Measurements from ENCODE around the gene TIGD2. TPM values are rescaled to one million over a fixed set of nuclear protein-coding genes. Genes with fewer than 3 reads are reported as not detected.
"Not testable (repeated sequence)": the region's sequence is repeated elsewhere in the genome, so short reads cannot be mapped to it uniquely, and the experiment has no call there.

Gene TIGD2
- total RNA-seq, 1 donor from 2014 or later: 3.0 TPM

GRCh38 chr4:89125901-89126782, 14.8 kb downstream of the TIGD2 start:
- H3K4me1 Mint-ChIP-seq (ENCODE audit: low read depth): peaks cover 8% of the 10 kb centered on the region
- no peak overlapping the region for H3K27ac Mint-ChIP-seq
- H3K9me3 Mint-ChIP-seq: no peaks in the 10 kb centered on the region
- intact Hi-C loops (cut with micrococcal nuclease): no loop called here
- H3K4me3 Mint-ChIP-seq (ENCODE audit: low read depth): no peak overlapping the region
- H3K36me3 Mint-ChIP-seq (ENCODE audit: low read depth): no peaks in the 10 kb centered on the region
- H3K27me3 Mint-ChIP-seq (ENCODE audit: low read depth): peaks cover 8% of the 10 kb centered on the region
- no peak for DNase-seq (ENCODE audit: low spot score)

DNA sequence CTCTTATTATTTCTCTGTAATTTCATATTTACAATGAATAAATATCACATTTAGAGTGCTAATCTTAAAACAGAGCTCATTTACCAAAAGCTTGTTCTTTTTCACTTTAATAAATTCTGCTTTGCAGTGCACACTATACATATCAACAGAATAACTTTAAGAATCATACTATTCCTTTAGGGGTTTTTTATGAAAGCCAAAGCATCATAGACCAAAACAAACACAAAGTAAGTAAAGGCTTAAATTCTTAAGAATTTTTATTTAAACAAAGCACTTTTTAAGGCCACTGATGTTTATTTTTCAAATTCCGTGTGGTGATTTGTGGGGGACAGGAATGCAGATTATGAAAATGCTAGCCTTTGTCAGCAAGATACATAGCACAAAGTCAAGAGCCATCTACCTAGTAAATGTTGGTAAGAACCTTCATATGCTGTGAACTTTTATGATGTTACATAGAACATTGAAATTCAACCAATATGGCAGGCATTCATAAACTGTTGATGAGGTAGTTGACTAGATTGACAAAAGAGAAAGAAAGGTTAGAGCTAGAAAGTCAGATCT, 17.8 kb downstream of the TIGD2 start:
- intact Hi-C loops (cut with micrococcal nuclease): no loop called here
- Mint-ChIP-seq H3K36me3 (ENCODE audit: low read depth) (no peaks in the 10 kb centered on the region), H3K9me3 (no peaks in the 10 kb centered on the region), H3K27me3 (ENCODE audit: low read depth) (peaks cover 11% of the 10 kb centered on the region), H3K4me3 (ENCODE audit: low read depth) (no peak overlapping the region), H3K4me1 (ENCODE audit: low read depth) (peaks cover 8% of the 10 kb centered on the region), H3K27ac (no peak overlapping the region)
- DNase-seq (ENCODE audit: low spot score): no peak

DNA sequence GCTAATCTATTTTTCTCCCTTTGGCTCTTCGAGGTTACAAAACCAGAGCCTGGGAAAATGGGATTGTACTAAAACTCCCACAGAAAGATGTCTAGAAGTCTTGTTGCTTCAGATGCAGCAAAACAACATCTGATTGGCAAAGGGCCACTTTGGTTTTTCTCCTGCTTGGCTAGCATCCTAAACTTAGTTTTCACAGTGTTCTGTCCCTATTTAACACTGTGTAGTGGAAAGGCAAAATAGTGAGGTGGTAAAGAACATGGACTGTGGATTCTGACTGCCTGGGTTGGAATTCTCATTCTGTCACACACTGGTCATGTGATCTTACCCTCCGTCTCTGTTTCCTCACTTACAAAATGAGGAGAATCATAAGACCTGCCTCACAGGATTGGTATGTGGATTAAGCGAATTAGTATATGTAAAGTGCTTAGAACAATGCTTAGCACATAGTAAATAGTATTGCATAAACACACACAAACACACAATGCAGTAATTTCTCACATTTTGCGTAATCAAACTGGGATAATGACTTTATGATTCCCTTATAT, 23.5 kb downstream of the TIGD2 start:
- intact Hi-C loops (cut with micrococcal nuclease): loop anchor here (2.0 kb wide), 1 partner anchor 22 kb away; no protein-coding TSS in a partner anchor
- H3K4me1 Mint-ChIP-seq (ENCODE audit: low read depth): peaks cover 3% of the 10 kb centered on the region
- H3K36me3 Mint-ChIP-seq (ENCODE audit: low read depth): no peaks in the 10 kb centered on the region
- no peak overlapping the region for H3K27ac Mint-ChIP-seq
- DNase-seq (ENCODE audit: low spot score): no peak
- peaks cover 8% of the 10 kb centered on the region for H3K27me3 Mint-ChIP-seq (ENCODE audit: low read depth)
- no peaks in the 10 kb centered on the region for H3K9me3 Mint-ChIP-seq
- H3K4me3 Mint-ChIP-seq (ENCODE audit: low read depth): no peak overlapping the region

DNA sequence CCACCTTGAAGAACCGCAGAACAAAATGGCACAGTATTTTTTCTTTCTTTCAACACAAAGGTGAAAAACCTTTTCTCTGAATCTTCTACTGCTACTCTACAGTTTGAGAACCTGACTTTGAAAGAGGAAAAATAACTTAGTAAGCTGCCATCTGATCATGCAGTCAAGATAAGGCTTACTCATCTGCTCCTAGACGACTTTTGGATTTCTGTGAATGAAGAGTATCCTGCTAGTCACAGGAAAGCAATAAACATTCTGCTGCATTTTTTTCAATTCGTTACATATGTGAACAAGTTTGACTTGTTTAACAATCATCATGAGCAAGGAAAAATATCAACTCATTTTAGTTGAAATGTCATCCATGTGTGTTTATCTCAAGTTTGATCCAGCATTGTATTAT, 25.2 kb downstream of the TIGD2 start:
- H3K36me3 Mint-ChIP-seq (ENCODE audit: low read depth): no peaks in the 10 kb centered on the region
- no peak overlapping the region for H3K4me3 Mint-ChIP-seq (ENCODE audit: low read depth)
- H3K27ac Mint-ChIP-seq: no peak overlapping the region
- no peak for DNase-seq (ENCODE audit: low spot score)
- no peaks in the 10 kb centered on the region for H3K9me3 Mint-ChIP-seq
- H3K4me1 Mint-ChIP-seq (ENCODE audit: low read depth): peaks cover 3% of the 10 kb centered on the region
- intact Hi-C loops (cut with micrococcal nuclease): no loop called here
- H3K27me3 Mint-ChIP-seq (ENCODE audit: low read depth): peaks cover 4% of the 10 kb centered on the region

DNA sequence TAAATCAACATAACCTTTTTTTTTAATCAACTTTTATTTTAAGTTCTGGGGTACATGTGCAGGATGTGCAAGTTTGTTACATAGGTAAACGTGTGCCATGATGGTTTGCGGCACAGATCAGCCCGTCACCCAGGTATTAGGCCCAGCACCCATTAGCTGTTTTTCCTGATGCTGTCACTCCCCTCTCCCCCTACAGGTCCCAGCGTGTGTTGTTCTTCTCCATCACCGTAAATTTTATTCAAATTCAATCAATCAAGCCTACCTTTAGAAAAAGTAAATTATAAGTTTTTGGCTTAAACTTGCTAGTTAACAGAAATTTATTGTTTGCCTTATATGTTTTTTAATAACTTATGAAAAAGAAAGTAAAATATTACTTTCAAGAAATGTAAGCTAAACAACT, 25.9 kb downstream of the TIGD2 start:
- Mint-ChIP-seq H3K4me1 (ENCODE audit: low read depth) (peaks cover 3% of the 10 kb centered on the region), H3K9me3 (no peaks in the 10 kb centered on the region), H3K27me3 (ENCODE audit: low read depth) (peaks cover 6% of the 10 kb centered on the region), H3K4me3 (ENCODE audit: low read depth) (no peak overlapping the region), H3K27ac (no peak overlapping the region), H3K36me3 (ENCODE audit: low read depth) (no peaks in the 10 kb centered on the region)
- DNase-seq (ENCODE audit: low spot score): no peak
- intact Hi-C loops (cut with micrococcal nuclease): no loop called here

GRCh38 chr4:89137695-89138094, 26.4 kb downstream of the TIGD2 start:
- Mint-ChIP-seq H3K36me3 (ENCODE audit: low read depth) (no peaks in the 10 kb centered on the region), H3K27ac (no peak overlapping the region), H3K9me3 (no peaks in the 10 kb centered on the region), H3K4me3 (ENCODE audit: low read depth) (no peak overlapping the region), H3K27me3 (ENCODE audit: low read depth) (peaks cover 6% of the 10 kb centered on the region), H3K4me1 (ENCODE audit: low read depth) (peaks cover 3% of the 10 kb centered on the region)
- no peak for DNase-seq (ENCODE audit: low spot score)
- intact Hi-C loops (cut with micrococcal nuclease): no loop called here

- H3K9me3 Mint-ChIP-seq: peaks cover 8% of the 10 kb centered on the region
- no peak for DNase-seq (ENCODE audit: low spot score)
- H3K36me3 Mint-ChIP-seq (ENCODE audit: low read depth): no peaks in the 10 kb centered on the region
- H3K4me3 Mint-ChIP-seq (ENCODE audit: low read depth): no peak overlapping the region
- intact Hi-C loops (cut with micrococcal nuclease): no loop called here
- H3K4me1 Mint-ChIP-seq (ENCODE audit: low read depth): peaks cover 3% of the 10 kb centered on the region
- no peak overlapping the region for H3K27ac Mint-ChIP-seq
- H3K27me3 Mint-ChIP-seq (ENCODE audit: low read depth): peaks cover 9% of the 10 kb centered on the region
Measured at GRCh38 chr4:89140168-89140759, 28.9 kb downstream of the TIGD2 start.

GRCh38 chr4:89142691-89143669, 31.6 kb downstream of the TIGD2 start:
- Mint-ChIP-seq H3K36me3 (ENCODE audit: low read depth) (no peaks in the 10 kb centered on the region), H3K4me3 (ENCODE audit: low read depth) (no peak overlapping the region), H3K4me1 (ENCODE audit: low read depth) (no peaks in the 10 kb centered on the region), H3K27ac (no peak overlapping the region), H3K9me3 (peaks cover 9% of the 10 kb centered on the region), H3K27me3 (ENCODE audit: low read depth) (peaks cover 8% of the 10 kb centered on the region)
- no peak for DNase-seq (ENCODE audit: low spot score)
- intact Hi-C loops (cut with micrococcal nuclease): no loop called here

DNA sequence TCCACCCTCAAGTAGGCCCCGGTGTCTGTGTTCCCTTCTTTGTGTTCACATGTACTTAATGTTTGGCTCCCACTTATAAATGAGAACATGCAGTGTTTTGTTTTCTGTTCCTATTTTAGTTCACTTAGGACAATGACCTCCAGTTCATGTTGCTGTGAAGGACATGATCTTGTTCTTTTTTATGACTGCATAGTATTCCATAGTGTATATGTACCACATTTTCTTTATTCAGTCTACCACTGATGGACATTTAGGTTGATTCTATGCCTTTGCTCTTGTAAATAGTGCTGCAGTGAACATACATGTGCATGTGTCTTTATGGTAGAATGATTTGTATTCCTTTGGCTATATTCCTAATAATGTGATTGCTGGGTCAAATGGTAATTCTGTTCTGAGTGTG, 33.3 kb downstream of the TIGD2 start:
- H3K4me1 Mint-ChIP-seq (ENCODE audit: low read depth); H3K9me3 Mint-ChIP-seq; H3K27ac Mint-ChIP-seq; H3K27me3 Mint-ChIP-seq (ENCODE audit: low read depth); H3K36me3 Mint-ChIP-seq (ENCODE audit: low read depth); H3K4me3 Mint-ChIP-seq (ENCODE audit: low read depth); intact Hi-C loops (cut with micrococcal nuclease); DNase-seq (ENCODE audit: low spot score): not testable (repeated sequence)

DNA sequence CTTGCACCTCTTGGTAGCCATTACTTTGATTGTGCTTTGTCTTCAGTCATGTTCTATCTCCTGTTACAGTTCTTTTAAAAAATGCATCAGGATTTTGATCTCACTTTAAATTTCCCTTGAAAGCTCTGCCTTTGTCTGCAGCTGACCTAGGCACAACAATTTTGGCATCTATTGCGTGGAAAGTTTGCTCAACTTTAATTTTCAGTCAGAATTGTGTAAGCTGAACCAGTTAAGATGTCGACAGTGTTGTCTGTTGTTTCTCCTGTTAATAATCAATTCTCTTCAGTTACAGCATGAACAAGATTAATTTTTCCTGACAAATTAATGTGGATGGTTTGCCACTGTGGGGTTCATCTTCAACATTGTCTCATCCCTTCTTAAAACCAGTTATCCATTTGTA, 34.9 kb downstream of the TIGD2 start:
- intact Hi-C loops (cut with micrococcal nuclease): no loop called here
- H3K9me3 Mint-ChIP-seq: peaks cover 9% of the 10 kb centered on the region
- H3K4me1 Mint-ChIP-seq (ENCODE audit: low read depth): no peaks in the 10 kb centered on the region
- H3K4me3 Mint-ChIP-seq (ENCODE audit: low read depth): no peak overlapping the region
- no peak overlapping the region for H3K27ac Mint-ChIP-seq
- DNase-seq (ENCODE audit: low spot score): no peak
- no peaks in the 10 kb centered on the region for H3K36me3 Mint-ChIP-seq (ENCODE audit: low read depth)
- peaks cover 6% of the 10 kb centered on the region for H3K27me3 Mint-ChIP-seq (ENCODE audit: low read depth)

GRCh38 chr4:89152972-89153371, 41.6 kb downstream of the TIGD2 start:
- H3K36me3 Mint-ChIP-seq (ENCODE audit: low read depth): no peaks in the 10 kb centered on the region
- no peak for DNase-seq (ENCODE audit: low spot score)
- intact Hi-C loops (cut with micrococcal nuclease): loop anchor here (10.0 kb wide), 1 partner anchor 752 kb away; no protein-coding TSS in a partner anchor
- no peak overlapping the region for H3K27ac Mint-ChIP-seq
- no peaks in the 10 kb centered on the region for H3K9me3 Mint-ChIP-seq
- peaks cover 7% of the 10 kb centered on the region for H3K27me3 Mint-ChIP-seq (ENCODE audit: low read depth)
- H3K4me1 Mint-ChIP-seq (ENCODE audit: low read depth): no peaks in the 10 kb centered on the region
- H3K4me3 Mint-ChIP-seq (ENCODE audit: low read depth): no peak overlapping the region
